Erythroblast (primary cell): ENCODE data around the gene CATSPERD.

Source experiments
- GATA1 ChIP-seq: IDR thresholded peaks from 2 replicates; pipeline ENCODE4 v1.6.1; 2011; ENCODE audit warnings: low read depth, mild to moderate bottlenecking, control low read depth, low read length, moderate library complexity
- POLR2A ChIP-seq: IDR thresholded peaks from 2 replicates; pipeline ENCODE4 v1.6.1; 2011; ENCODE audit warnings: mild to moderate bottlenecking, low read length

GRCh38 chr19:5711713-5712161, 8.7 kb upstream of the CATSPERD start:
- TF ChIP-seq POLR2A (no peak), GATA1 (no peak)
